ENCODE measurements around the gene WDFY1.
A peak's percentile ranks its signal among the peaks of the same experiment; 100 is the strongest.

Gene WDFY1

DNA sequence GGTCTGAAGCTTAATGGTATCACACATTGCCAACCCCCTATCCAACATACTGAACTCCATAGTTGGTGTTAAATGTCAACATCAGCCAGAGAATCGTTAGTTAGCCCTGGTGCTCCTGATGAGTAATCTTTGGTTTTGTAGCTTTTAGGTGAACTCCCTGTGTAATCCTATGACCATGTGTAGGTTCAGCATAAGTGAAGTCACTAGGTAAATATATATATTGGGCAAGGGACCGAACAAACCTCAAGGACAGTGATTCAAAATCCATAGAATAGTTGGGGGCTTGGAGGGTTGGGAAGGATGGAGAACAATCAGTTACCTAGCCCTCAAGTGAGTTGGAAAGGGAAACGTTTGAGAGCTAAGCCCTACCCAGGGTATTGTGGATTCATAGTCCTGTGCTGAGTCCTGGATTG, 91.7 kb downstream of the WDFY1 start:
- DNase-seq, result no peak

- DNase-seq, result no peak
Observed at GRCh38 chr2:223852281-223852795, 92.8 kb downstream of the WDFY1 start.

DNA sequence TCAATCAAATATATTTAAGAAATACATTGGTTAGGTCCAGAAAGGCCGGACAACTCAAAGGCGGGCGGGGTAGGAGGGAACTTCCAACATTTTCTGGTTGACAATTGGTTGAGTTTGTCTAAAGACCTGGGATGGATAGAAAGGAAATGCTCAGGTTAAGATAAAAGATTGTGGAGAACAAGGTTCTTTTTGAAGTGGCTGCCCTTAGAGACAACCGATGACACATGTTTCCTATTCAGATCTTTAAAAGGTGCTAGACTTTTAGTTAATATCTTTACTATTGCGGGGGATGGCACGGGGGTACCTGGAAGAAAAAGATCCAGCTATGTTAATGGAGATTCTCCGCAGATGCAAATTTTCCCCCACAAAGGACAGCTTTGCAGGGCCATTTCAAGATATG, 97.7 kb downstream of the WDFY1 start:
- DNase-seq, result no peak

DNA sequence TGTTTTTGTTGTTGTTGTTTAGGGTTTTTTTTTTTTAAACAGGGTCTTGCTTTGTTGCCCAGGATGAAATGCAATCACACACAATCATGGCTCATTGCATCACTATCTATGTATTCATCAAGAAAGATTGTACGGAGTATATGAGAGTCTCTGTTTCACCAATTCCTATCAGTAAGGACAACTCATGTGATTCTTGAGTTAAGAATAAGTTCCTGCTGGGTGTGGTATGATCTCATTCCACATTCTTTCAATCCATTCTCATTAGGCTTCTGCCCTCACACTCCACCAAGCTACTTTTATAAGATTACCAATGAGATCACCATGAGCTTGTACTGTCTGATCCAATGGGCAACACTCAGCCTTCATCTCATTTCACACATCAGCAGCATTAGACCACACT, 98.6 kb downstream of the WDFY1 start:
- DNase-seq, result no peak

DNA sequence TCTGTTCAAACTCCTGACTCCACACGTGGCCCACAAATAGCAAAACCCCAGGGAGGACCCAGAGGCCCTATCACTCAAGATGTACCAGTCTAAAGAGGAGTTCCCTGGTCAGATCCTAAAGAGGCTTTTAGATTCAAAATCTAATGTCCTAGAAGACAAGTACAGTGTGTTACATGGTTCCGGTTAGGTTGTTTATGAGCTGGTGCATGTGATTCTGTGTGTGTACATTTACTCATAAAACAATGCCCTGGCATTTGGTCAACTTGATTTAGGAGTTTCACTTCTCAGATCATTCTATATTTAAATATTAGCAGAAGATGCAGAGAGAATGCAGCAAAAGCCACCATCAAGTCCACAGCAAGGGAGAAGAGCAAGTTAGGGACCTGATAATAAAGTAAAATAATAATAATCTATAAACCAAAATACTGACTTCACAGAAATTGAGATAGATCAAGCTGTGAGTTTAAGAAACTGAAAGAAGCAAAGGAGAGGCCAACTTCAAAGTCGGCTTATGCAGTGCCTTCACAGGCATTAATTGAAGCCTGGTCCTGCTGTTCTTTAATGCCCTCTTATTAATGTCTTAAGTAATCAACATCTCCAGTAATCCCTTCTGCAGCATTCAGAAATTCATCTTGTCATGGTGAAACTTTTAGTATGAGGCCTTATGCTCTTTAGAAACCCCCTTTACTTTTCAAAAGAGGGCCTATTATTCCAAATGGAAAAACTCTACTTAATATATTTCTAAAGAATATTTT, 103.5 kb downstream of the WDFY1 start:
- no peak for DNase-seq

- DNase-seq, result peak; percentile 90
Observed at GRCh38 chr2:223837287-223838061, 107.7 kb downstream of the WDFY1 start, which contains the start of gene AP1S3. AP1S3 (minus strand) TSS chr2:223837582; CDS start chr2:223837450, 132 bp downstream.

- no peak for DNase-seq
Observed at GRCh38 chr2:223835701-223836532, 109.2 kb downstream of the WDFY1 start.

DNA sequence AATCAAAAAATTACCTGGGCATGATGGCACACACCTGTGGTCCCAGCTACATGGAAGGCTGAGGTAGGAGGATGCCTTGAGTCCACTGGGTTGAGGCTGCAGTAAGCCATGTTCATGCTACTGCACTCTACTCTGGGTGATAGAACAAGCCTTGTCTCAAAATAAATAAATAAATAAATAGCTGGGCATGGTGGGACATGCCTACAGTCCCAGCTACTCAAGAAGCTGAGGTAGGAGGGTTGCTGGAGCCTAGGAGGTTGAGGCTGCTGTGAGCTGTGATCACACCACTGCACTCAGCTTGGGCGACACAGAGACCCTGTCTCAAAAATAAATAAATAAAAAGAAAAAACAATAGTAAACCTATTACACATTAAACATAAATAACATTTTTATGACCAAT, 110.7 kb downstream of the WDFY1 start:
- DNase-seq, result no peak

GRCh38 chr2:223832241-223832903, 112.8 kb downstream of the WDFY1 start:
- DNase-seq, result no peak

- DNase-seq, result no peak
Observed at GRCh38 chr2:223829128-223829527, 116.0 kb downstream of the WDFY1 start.

DNA sequence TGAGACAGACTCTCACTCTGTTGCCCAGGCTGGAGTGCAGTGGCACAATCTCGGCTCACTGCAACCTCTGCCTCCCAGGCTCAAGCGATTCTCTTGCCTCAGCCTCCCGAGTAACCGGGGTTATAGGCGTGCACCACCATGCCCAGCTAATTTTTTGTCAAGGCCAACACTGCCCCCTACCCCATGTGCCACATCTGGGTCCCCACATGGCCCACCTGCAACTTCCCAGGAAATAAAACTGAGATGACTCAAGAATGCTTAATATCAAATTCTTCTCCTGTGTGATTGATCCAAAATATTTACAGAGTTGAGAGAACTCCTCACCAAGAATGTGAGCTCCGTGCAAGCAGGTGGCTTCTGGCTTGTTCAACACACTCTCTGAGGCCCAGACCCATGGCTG, 116.8 kb downstream of the WDFY1 start:
- no peak for DNase-seq

GRCh38 chr2:223826995-223827394, 118.1 kb downstream of the WDFY1 start:
- no peak for DNase-seq
